Endothelial cell of umbilical vein (primary cell): ENCODE results near the gene SIM2. TPM values are rescaled to one million over a fixed set of nuclear protein-coding genes. Genes with fewer than 3 reads are reported as not detected.

Experiments
- BruUV-seq: library from RNA; stranded (reverse); fragments of 400-500 nt; replicated peaks from 2 replicates; lab custom pipeline; 2021; lab: Mats Ljungman, UMichigan
- CTCF ChIA-PET: fragments of 300-600, 350-600 bp; sonication (Branson Sonifier 250); formaldehyde crosslinking; loops from one replicate; lab custom pipeline; 2021; ENCODE audit warnings: antibody characterized with exemption, inconsistent platforms; lab: Charles Lee
- POLR2A ChIA-PET: fragments of 300-600, 350-600 bp; sonication (Branson Sonifier 250); formaldehyde crosslinking; loops from one replicate; lab custom pipeline; 2021; ENCODE audit warnings: antibody characterized with exemption, inconsistent platforms; lab: Charles Lee
- DNase-seq: peaks from one replicate; pipeline ENCODE4 v3.0.0-alpha.2; 2011; ENCODE audit warnings: low read depth, low spot score
- FAIRE-seq: peaks from 2 replicates; lab custom pipeline; 2011; peaks lifted over from hg19 to GRCh38; lab: Jason Lieb, UNC
- H2AFZ ChIP-seq: 2 replicates; pipeline ENCODE4 v1.6.0; 2012; ENCODE audit warnings: low read depth, low read length, control low read depth, inconsistent platforms
- H3K27ac ChIP-seq: 2 replicates; pipeline ENCODE4 v1.5.1; 2011; ENCODE audit warnings: low read depth, mild to moderate bottlenecking, control low read depth, low read length, moderate library complexity; ENCODE audit not compliant: insufficient read depth
- H3K27me3 ChIP-seq, 2 experiments: 2 replicates each; pipeline versions ENCODE4 v1.6.0 to v1.6.1; 2011; ENCODE audit warnings: low read length in 2 of 2, mixed read lengths in 1 of 2; ENCODE audit not compliant: control insufficient read depth in 2 of 2, insufficient read depth in 2 of 2
- H3K36me3 ChIP-seq, 2 experiments: 2 replicates in 1 of 2; 3 replicates in 1 of 2; pipeline ENCODE4 v1.5.1; 2011; ENCODE audit warnings: low read length in 2 of 2, mild to moderate bottlenecking in 1 of 2, moderate library complexity in 1 of 2; ENCODE audit not compliant: control insufficient read depth in 2 of 2, insufficient read depth in 2 of 2; ENCODE audit errors: extremely low read depth in 1 of 2
- H3K4me1 ChIP-seq: 3 replicates; pipeline ENCODE4 v1.5.1; 2011; ENCODE audit warnings: mild to moderate bottlenecking, low read length; ENCODE audit not compliant: control insufficient read depth, insufficient read depth; ENCODE audit errors: extremely low read depth
- H3K4me2 ChIP-seq: 2 replicates; pipeline ENCODE4 v1.6.1; 2011; ENCODE audit warnings: low read length, control low read depth, mixed read lengths; ENCODE audit not compliant: insufficient read depth
- H3K4me3 ChIP-seq, 3 experiments: fragments of 200-600 bp in 1 of 3; sonication (generic), shearing (Covaris generic) in 1 of 3; replicated peaks in 1 of 3; 2 replicates each; pipeline ENCODE4 v1.5.1; 2011 to 2016; ENCODE audit warnings: control low read depth in 3 of 3, low read length in 3 of 3, mild to moderate bottlenecking in 2 of 3, inconsistent platforms in 1 of 3, low read depth in 1 of 3, moderate library complexity in 1 of 3; ENCODE audit not compliant: insufficient read depth in 1 of 3
- H3K79me2 ChIP-seq: 2 replicates; pipeline ENCODE4 v1.6.0; 2012; ENCODE audit warnings: low read length, inconsistent platforms; ENCODE audit not compliant: control insufficient read depth, insufficient read depth
- H3K9ac ChIP-seq: replicated peaks from 2 replicates; pipeline ENCODE3; 2011; ENCODE audit warnings: low read length, control low read depth; ENCODE audit not compliant: insufficient read depth; ENCODE audit errors: extremely low read depth
- H3K9me1 ChIP-seq: replicated peaks from 3 replicates; pipeline ENCODE4 v1.6.0; 2011; ENCODE audit warnings: mild to moderate bottlenecking, low read length; ENCODE audit not compliant: control insufficient read depth, insufficient read depth; ENCODE audit errors: extremely low read depth
- H3K9me3 ChIP-seq: replicated peaks from 2 replicates; pipeline ENCODE4 v1.5.1; 2012; ENCODE audit warnings: low read length, inconsistent platforms; ENCODE audit not compliant: control insufficient read depth, insufficient read depth
- H4K20me1 ChIP-seq: replicated peaks from 2 replicates; pipeline ENCODE3; 2011; ENCODE audit warnings: mild to moderate bottlenecking, low read length; ENCODE audit not compliant: control insufficient read depth, insufficient read depth; ENCODE audit errors: extremely low read depth
- CTCF ChIP-seq, 2 donors: IDR thresholded peaks; 1 replicate in 1 of 2; 2 replicates in 1 of 2; pipeline ENCODE4 v1.5.1; 2011; ENCODE audit warnings: low read length in 2 of 2, mild to moderate bottlenecking in 2 of 2, moderate library complexity in 2 of 2, control low read depth in 1 of 2, inconsistent platforms in 1 of 2, low read depth in 1 of 2; ENCODE audit not compliant: insufficient read depth in 1 of 2; ENCODE audit errors: extremely low read depth in 1 of 2
- EZH2 ChIP-seq: IDR thresholded peaks from 2 replicates; pipeline ENCODE4 v1.6.1; 2012; ENCODE audit warnings: borderline replicate concordance, low read depth, mild to moderate bottlenecking, moderate library complexity, low read length, inconsistent platforms; ENCODE audit not compliant: severe bottlenecking
- FOS ChIP-seq: IDR thresholded peaks from 2 replicates; pipeline ENCODE4 v1.6.1; 2011; ENCODE audit warnings: mild to moderate bottlenecking, low read length, moderate library complexity, borderline replicate concordance; ENCODE audit not compliant: insufficient read depth
- GATA2 ChIP-seq: IDR thresholded peaks from 2 replicates; pipeline ENCODE4 v1.7.0; 2011; ENCODE audit warnings: low read depth, mild to moderate bottlenecking, moderate library complexity, mixed read lengths, low read length; ENCODE audit not compliant: insufficient read length, insufficient read depth
- JUN ChIP-seq: IDR thresholded peaks from 2 replicates; pipeline ENCODE4 v1.6.1; 2011; ENCODE audit warnings: borderline replicate concordance, low read depth; ENCODE audit not compliant: insufficient read length, insufficient read depth
- MAX ChIP-seq: IDR thresholded peaks from 2 replicates; pipeline ENCODE4 v1.6.1; 2011; ENCODE audit not compliant: insufficient read depth, insufficient read length
- MYC ChIP-seq: IDR thresholded peaks from one replicate; pipeline ENCODE4 v1.6.1; 2011; ENCODE audit warnings: mild to moderate bottlenecking, low read depth, low read length
- POLR2AphosphoS5 ChIP-seq: IDR thresholded peaks from 2 replicates; pipeline ENCODE4 v1.6.1; 2012; ENCODE audit warnings: low read depth, mild to moderate bottlenecking, control low read depth, low read length, moderate library complexity; ENCODE audit not compliant: insufficient read depth
- dilution Hi-C: fragments of 300-500 bp; cut with MboI; formaldehyde crosslinking; loops from one replicate; pipeline ENCODE4 v1.15.0; 2019; ENCODE audit warnings: low sequenced_read_pairs; ENCODE audit not compliant: extremely low pct_ligation_motif_present
- intact Hi-C: fragments of 100-400 bp; cut with micrococcal nuclease; formaldehyde crosslinking; loops from one replicate; pipeline ENCODE4 v1.10.0; 2022
- polyA plus RNA-seq, 4 experiments: library from polyadenylated mRNA; depleted of rRNA in 3 of 4; stranded (reverse) in 3 of 4; unstranded in 1 of 4; fragments of >200 nt; gene quantifications; 2 replicates each; pipeline versions ENCODE4 v1.2.1 to v1.2.3, GENCODE V29; 2011 to 2012; ENCODE audit warnings: missing spikeins in 1 of 4
- total RNA-seq: library from RNA; stranded (reverse); gene quantifications from 2 replicates; pipeline ENCODE4 v1.2.3, GENCODE V29; 2021

Gene SIM2
- total and polyA plus RNA-seq, 2 donors (not counting 3 experiments of a cell fraction or from before 2014, with no cell fraction given), result not detected

- dilution Hi-C loops (no loop called here), intact Hi-C loops (loop anchor here (1.0 to 5.0 kb wide), 4 partner anchors 17 to 273 kb away; no protein-coding TSS in a partner anchor)
- H3K9ac ChIP-seq, result no peak overlapping the region
- H2AFZ ChIP-seq, result no peak overlapping the region
- DNase-seq (no peak), FAIRE-seq (no peak)
- no peaks in the 10 kb centered on the region for H3K9me1 ChIP-seq
- peaks cover 10% of the 10 kb centered on the region for H3K4me1 ChIP-seq
- CTCF ChIA-PET, result no interaction called here
- no peaks in the 10 kb centered on the region for H4K20me1 ChIP-seq
- H3K79me2 ChIP-seq, result no peaks in the 10 kb centered on the region
- H3K9me3 ChIP-seq, result no peaks in the 10 kb centered on the region
- H3K27ac ChIP-seq, result no peak overlapping the region
- H3K4me2 ChIP-seq, result no peak overlapping the region
- no peaks in the 10 kb centered on the region for H3K36me3 ChIP-seq
- no peak overlapping the region for H3K4me3 ChIP-seq
- BruUV-seq, result no TSS peak
- POLR2A ChIA-PET, result no interaction called here
- H3K27me3 ChIP-seq, result peaks cover 90 to 97% of the 10 kb centered on the region in 2 experiments
- TF ChIP-seq MYC, result no peak
- peak; percentile 98 for TF ChIP-seq EZH2
- peak; percentile 34 for TF ChIP-seq GATA2
Observed at GRCh38 chr21:36693489-36694030, 5.4 kb upstream of the SIM2 start.

DNA sequence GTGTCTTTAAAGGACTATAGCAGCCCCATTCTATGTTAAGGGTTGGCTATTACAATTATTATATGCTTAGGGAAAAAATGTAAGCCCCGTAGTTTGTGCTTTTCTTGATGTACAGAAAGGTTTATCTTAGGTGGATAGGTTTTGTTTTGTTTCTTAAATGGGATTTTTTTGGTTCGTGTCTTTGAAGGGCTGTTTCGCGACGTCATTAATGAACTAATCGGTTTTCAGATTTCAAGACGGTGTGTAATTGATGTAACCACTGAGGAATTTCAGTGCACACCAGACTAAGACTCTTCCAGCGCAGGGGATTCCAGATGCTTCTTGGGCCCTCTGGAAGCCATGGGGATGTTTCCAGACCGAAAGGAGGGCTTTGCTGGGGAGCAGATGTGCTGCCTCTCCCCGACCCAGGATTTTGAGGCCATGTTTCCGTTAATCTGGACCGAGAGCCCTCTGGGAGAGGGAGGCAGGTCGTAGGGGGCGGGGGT, 4.8 kb upstream of the SIM2 start:
- no peak overlapping the region for H3K4me3 ChIP-seq
- no peaks in the 10 kb centered on the region for H3K9me3 ChIP-seq
- dilution Hi-C loops (no loop called here), intact Hi-C loops (loop anchor here (2.0 to 5.0 kb wide), 2 partner anchors 17 to 47 kb away; no protein-coding TSS in a partner anchor)
- CTCF ChIA-PET, result interaction anchor here (0.9 kb wide), 1 partner anchor 63 kb away, joined by 3 read pairs; no protein-coding TSS in a partner anchor
- peaks cover 89 to 98% of the 10 kb centered on the region in 2 experiments for H3K27me3 ChIP-seq
- peak; percentile 29 for DNase-seq
- H3K79me2 ChIP-seq, result no peaks in the 10 kb centered on the region
- FAIRE-seq, result no peak
- BruUV-seq, result no TSS peak
- H3K4me1 ChIP-seq, result peaks cover 13% of the 10 kb centered on the region
- no peak overlapping the region for H3K4me2 ChIP-seq
- no peak overlapping the region for H3K27ac ChIP-seq
- TF ChIP-seq CTCF (IDR thresholded peaks at IDR 0.05; ENCODE audit: extremely low read depth in 1 of 2, insufficient read depth in 1 of 2, low read depth in 1 of 2, low read length in 2 of 2), result no peak
- TF ChIP-seq FOS, result no peak
- TF ChIP-seq JUN, result no peak
- TF ChIP-seq MAX, result no peak
- TF ChIP-seq EZH2, result no peak
- TF ChIP-seq POLR2AphosphoS5, result no peak
- no peak for TF ChIP-seq MYC
- H3K36me3 ChIP-seq, result no peaks in the 10 kb centered on the region
- POLR2A ChIA-PET, result no interaction called here
- no peak overlapping the region for H3K9ac ChIP-seq
- no peaks in the 10 kb centered on the region for H3K9me1 ChIP-seq
- no peak overlapping the region for H2AFZ ChIP-seq
- H4K20me1 ChIP-seq, result no peaks in the 10 kb centered on the region
